Occipital lobe (tissue), 2 donors: ENCODE results near the gene CRIP3. TPM values are rescaled to one million over a fixed set of nuclear protein-coding genes. Genes with fewer than 3 reads are reported as not detected.

Source experiments
- DNase-seq: peaks from one replicate; lab custom pipeline; 2025; lab: John Stamatoyannopoulos, UW
- total RNA-seq: library from RNA; depleted of rRNA; stranded (reverse); fragments of >200 nt; gene quantifications from one replicate; pipeline ENCODE4 v1.2.3, GENCODE V29; 2014

CRIP3 gene
- total RNA-seq, 1 donor from 2014 or later, result 3.9 TPM

GRCh38 chr6:43290905-43291355 is 17.7 kb downstream of the CRIP3 start:
- no peak for DNase-seq

- DNase-seq, result no peak
These were observed 18.2 kb downstream of the CRIP3 start for GRCh38 chr6:43290339-43290904.

GRCh38 chr6:43287717-43288679 is 20.6 kb downstream of the CRIP3 start:
- DNase-seq, result no peak

- no peak for DNase-seq
These were observed 21.5 kb downstream of the CRIP3 start for GRCh38 chr6:43286980-43287716.

GRCh38 chr6:43286456-43286979 is 22.1 kb downstream of the CRIP3 start:
- no peak for DNase-seq

GRCh38 chr6:43285832-43286231 is 22.8 kb downstream of the CRIP3 start:
- DNase-seq, result no peak

- no peak for DNase-seq
These were observed 23.4 kb downstream of the CRIP3 start for GRCh38 chr6:43284991-43285781.

- no peak for DNase-seq
These were observed 24.7 kb downstream of the CRIP3 start for GRCh38 chr6:43283905-43284304.

GRCh38 chr6:43283514-43283901 is 25.1 kb downstream of the CRIP3 start:
- DNase-seq, result no peak

- DNase-seq, result no peak
These were observed 25.8 kb downstream of the CRIP3 start for GRCh38 chr6:43282636-43283513.

- DNase-seq, result no peak
These were observed 26.6 kb downstream of the CRIP3 start for GRCh38 chr6:43282060-43282459.

GRCh38 chr6:43280234-43280633 is 28.4 kb downstream of the CRIP3 start:
- no peak for DNase-seq

GRCh38 chr6:43278524-43279078 is 30.0 kb downstream of the CRIP3 start:
- DNase-seq, result no peak

- no peak for DNase-seq
These were observed 30.7 kb downstream of the CRIP3 start for GRCh38 chr6:43277643-43278523.

GRCh38 chr6:43277306-43277642 is 31.4 kb downstream of the CRIP3 start:
- DNase-seq, result no peak

GRCh38 chr6:43276577-43277305 is 31.9 kb downstream of the CRIP3 start:
- DNase-seq, result no peak

- no peak for DNase-seq
These were observed 32.6 kb downstream of the CRIP3 start for GRCh38 chr6:43275801-43276576.
